A549 (cell line): ENCODE data around the gene RHOT1.

Experiments
- CBX2 ChIP-seq: fragments of 200-600 bp; sonication (generic); IDR thresholded peaks from 2 replicates; pipeline ENCODE4 v1.6.1; 2016; ENCODE audit warnings: low read depth, mild to moderate bottlenecking, borderline replicate concordance
- RNF2 ChIP-seq: fragments of 200-600 bp; sonication (generic); IDR thresholded peaks from 2 replicates; pipeline ENCODE4 v1.6.1; 2016; ENCODE audit warnings: low read depth, mild to moderate bottlenecking, antibody characterized with exemption, moderate library complexity, borderline replicate concordance
- SMC3 ChIP-seq: fragments of >200 bp; sonication (Bioruptor Twin); formaldehyde crosslinking; IDR thresholded peaks from 3 replicates; pipeline ENCODE4 v1.6.1; 2018; ENCODE audit warnings: inconsistent platforms
- TF ChIP-seq, protein P1 (sequence below): fragments of >200 bp; sonication (Bioruptor Twin); formaldehyde crosslinking; IDR thresholded peaks from 3 replicates; pipeline ENCODE4 v1.5.1; 2016
- TF ChIP-seq, protein P2 (sequence below): fragments of 250-450 bp; sonication (Bioruptor Pico); IDR thresholded peaks from 2 replicates; pipeline ENCODE4 v1.5.0; 2021; ENCODE audit warnings: mild to moderate bottlenecking, moderate library complexity, borderline replicate concordance

DNA sequence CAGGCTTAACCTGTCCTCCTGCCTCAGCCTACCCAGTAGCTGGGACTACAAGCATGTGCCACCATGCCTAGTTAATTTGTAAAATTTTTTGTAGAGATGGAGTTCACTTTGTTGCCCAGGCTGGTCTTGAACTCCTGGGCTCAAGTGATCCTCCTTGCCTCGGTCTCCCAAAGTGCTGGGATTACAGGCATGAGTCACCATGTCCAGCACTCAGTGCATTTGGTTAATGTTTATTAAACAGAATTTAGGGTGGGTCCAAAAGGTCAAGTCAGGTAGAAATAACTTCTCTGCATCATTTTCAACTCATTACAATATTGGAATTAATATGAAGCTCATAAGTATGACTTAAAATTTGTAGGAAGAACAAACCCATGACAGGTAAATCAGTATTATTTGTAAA, 55.7 kb downstream of the RHOT1 start:
- TF ChIP-seq RNF2 = no peak
- TF ChIP-seq, protein P1, sequence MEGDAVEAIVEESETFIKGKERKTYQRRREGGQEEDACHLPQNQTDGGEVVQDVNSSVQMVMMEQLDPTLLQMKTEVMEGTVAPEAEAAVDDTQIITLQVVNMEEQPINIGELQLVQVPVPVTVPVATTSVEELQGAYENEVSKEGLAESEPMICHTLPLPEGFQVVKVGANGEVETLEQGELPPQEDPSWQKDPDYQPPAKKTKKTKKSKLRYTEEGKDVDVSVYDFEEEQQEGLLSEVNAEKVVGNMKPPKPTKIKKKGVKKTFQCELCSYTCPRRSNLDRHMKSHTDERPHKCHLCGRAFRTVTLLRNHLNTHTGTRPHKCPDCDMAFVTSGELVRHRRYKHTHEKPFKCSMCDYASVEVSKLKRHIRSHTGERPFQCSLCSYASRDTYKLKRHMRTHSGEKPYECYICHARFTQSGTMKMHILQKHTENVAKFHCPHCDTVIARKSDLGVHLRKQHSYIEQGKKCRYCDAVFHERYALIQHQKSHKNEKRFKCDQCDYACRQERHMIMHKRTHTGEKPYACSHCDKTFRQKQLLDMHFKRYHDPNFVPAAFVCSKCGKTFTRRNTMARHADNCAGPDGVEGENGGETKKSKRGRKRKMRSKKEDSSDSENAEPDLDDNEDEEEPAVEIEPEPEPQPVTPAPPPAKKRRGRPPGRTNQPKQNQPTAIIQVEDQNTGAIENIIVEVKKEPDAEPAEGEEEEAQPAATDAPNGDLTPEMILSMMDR = no peak
- TF ChIP-seq CBX2 = no peak
- TF ChIP-seq, protein P2, sequence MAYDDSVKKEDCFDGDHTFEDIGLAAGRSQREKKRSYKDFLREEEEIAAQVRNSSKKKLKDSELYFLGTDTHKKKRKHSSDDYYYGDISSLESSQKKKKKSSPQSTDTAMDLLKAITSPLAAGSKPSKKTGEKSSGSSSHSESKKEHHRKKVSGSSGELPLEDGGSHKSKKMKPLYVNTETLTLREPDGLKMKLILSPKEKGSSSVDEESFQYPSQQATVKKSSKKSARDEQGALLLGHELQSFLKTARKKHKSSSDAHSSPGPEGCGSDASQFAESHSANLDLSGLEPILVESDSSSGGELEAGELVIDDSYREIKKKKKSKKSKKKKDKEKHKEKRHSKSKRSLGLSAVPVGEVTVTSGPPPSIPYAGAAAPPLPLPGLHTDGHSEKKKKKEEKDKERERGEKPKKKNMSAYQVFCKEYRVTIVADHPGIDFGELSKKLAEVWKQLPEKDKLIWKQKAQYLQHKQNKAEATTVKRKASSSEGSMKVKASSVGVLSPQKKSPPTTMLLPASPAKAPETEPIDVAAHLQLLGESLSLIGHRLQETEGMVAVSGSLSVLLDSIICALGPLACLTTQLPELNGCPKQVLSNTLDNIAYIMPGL = no peak
- TF ChIP-seq SMC3 = no peak
